LoVo (cell line): ENCODE data around the gene SELENOO.
"Not testable (repeated sequence)": the region's sequence is repeated elsewhere in the genome, so short reads cannot be mapped to it uniquely, and the experiment has no call there.

Experiments
- DNase-seq: peaks from one replicate; pipeline ENCODE4 v3.0.0-alpha.2; 2016; ENCODE audit warnings: low spot score

SELENOO gene

DNA sequence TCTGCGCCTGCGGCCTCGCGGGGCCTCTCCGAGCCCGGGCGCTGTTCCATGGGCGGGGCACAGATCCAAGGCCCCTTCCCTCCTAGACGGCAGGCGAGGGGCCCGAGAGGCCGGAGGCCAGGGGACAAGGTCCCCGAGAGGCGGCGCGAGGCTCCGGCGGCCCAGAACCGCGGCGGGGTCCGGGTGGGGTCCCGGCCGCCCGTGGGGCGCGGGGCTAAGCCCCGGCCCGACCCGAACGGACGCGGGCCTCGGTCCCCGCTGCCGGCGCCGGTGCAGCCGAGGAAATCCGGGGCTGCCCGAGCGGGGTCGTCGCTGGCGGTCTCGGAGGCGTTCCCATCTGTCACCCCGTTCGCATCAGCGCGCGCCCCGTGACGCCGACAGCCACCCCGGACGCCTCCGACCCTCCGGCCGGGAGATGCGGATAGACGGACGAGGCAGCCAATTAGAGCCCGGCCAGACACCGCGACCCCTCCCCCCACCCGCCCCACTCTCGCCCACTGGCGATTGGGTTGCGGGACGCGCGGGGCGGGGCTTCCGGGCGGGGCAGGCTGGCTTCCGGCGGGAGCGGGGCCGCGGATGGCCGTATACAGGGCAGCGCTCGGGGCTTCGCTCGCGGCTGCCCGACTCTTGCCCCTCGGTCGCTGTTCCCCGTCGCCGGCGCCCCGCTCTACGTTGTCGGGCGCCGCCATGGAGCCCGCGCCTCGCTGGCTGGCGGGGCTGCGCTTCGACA is at the start of gene SELENOO:
SELENOO (plus strand) TSS at position 551 of the 730 bp plus-strand sequence; CDS start at position 577, 26 bp downstream.
- DNase-seq: peak; percentile 88

DNA sequence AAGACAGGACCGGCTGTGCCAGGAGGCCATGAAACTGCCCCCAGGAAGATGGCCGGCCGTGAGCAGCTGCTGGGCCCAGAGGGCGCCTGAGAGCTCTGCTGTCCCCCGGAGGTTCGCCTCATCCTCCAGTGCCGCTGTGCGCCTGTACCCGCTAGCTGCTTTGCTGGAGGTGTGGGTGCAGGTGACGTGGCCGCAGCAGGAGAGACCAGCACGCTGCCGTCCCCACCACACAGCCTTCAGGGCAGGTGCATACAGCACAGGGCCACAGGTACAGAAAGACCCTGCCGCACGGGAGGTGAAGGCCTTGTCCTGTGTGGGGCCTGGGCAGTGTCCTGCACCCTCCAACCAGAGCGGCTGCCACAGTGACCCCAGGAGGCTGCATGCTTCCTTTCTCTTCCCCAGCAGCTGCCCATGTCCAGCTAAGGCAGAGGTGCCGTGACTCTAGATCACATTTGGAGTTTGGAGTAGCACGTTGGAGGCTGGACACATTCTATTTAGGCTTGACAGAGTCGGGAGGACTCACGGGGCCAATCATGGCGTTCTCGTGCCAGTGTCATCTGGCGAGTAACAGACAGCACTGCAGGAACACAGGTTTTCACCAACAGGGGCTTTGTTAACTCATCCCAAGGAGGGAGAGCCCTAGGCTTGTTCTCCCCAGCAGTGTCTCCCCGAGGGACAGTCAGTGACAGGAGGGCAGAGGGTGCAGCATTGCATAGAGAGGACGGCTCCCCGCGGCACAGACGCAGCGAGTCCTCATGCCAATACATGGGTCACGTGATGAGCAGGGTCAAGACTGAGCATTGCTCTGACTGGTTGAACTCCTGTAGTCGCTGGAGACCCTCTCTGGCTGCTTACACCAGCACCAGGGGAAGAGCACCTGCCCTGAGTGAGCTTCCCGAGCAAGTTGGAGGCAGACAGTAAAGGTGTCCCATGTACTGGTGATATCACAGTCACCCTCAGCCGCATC is 49.0 kb upstream of the SELENOO start:
- DNase-seq: no peak

- no peak for DNase-seq
These were observed 47.6 kb upstream of the SELENOO start for GRCh38 chr22:50153056-50153755.

GRCh38 chr22:50153756-50154140 is 47.1 kb upstream of the SELENOO start:
- DNase-seq: no peak

GRCh38 chr22:50157709-50158375 is 43.0 kb upstream of the SELENOO start:
- peak; percentile 45 for DNase-seq

DNA sequence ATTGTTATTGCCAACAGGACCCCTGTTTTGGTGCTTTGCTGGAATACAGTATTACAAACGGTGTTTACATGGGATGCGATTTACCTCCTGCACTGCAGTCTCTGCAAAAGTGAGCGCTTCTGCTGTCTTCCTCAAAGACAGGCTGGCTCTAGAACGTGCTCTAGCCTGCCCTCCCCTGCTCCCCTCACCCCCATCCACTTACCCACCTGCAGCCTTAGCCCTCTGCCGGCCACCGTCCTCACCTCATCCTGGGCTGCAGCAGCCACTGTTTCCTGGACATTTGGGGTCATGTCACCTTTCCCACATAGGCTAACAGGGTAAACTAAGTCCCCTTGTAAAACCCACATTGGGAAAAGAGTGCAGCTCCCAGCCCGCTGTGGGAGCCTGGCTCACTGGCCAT is 39.9 kb upstream of the SELENOO start:
- no peak for DNase-seq

DNA sequence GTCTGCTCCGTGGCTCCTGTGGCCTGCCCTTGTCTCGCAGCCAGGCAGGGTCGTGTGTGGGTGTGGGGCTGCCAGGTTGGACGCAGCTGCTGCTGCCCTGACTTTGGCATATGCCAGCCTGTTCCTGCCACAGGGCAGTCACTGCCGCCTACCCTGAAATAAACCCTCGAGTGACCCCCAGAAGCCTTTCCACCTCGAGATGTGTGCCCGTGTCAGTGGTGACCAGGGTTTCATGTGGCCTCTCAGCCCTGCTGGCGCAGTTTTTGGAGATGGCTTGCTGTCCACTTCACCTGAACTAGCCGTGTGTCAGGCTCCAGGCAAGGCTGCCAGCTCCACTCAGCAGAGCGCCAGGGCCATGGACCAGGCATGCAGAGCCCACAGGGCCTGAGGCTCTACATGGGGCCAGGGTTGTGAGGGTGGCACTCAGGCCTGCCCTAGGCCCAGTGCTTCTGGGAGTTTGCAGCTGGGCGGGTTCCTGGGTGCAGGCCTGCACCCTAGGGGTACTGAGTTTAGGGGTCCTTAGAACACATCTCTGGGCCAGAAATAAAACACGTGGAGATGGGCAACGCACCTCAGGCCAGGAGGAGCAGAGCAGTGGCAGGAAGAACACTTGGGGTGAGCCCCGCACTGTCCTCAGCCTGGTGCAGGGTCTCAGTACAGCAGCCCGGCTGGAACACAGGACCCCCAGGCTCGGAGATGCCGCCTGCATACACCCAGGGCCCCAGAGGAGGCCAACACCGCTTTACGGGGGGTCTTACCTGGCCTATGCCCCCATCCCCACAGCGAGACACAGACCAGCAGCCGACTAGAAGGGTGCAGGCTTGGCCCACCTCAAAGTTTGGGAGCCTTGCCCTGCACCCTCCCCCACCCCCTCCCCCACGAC is 39.1 kb upstream of the SELENOO start:
- DNase-seq: no peak

DNA sequence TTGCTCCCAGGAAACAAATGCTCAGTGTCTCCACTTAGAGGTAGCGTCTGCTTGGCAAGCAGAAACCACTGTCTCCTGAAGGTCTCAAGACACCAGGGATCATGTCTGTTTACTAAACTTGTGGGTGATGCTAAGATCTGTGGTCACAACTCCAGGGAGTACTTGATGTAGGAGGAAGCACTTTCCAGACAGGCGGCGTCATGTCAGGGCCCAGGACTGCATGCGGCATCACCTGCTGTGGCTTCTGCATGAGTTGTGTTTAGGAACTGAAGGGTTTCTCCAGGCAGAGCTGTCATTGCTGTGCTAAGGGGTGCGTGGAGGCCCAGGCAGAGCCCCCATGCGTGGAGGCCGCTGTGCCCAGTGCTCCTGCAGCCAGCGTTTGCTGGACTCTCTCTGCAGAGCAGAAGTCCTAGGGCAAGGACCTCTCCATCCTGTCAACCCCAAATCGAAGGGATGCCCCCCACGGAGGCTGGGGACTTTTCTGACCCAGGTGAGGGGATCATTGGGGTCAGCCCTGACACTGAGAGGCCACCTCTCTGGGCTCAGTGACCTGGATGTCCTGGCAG is 38.3 kb upstream of the SELENOO start:
- DNase-seq: no peak

- DNase-seq: no peak
These were observed 35.2 kb upstream of the SELENOO start for GRCh38 chr22:50165436-50166123.

- DNase-seq: no peak
These were observed 32.9 kb upstream of the SELENOO start for GRCh38 chr22:50167689-50168489.

DNA sequence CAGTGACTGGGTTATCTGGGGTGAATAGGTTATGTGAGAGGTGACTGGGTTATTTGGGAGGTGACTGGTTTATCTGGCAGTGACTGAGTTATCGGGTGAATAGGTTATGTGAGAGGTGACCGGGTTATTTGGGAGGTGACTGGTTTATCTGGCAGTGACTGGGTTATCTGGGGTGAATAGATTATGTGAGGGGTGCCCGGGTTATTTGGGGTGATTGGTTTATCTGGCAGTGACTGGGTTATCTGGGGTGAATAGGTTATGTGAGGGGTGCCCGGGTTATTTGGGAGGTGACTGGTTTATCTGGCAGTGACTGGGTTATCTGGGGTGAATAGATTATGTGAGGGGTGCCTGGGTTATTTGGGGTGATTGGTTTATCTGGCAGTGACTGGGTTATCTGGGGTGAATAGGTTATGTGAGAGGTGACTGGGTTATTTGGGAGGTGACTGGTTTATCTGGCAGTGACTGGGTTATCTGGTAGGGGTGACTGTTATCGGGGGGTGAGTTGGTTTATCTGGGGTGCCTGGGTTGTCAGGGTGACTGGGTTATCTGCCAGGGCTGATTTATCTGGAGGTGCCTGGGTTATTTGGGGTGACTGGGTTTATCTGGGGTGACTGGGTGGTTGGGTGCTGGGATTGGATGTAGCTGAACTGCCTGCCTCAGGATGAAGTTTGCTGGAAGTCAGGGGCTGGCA is 32.2 kb upstream of the SELENOO start:
- DNase-seq: not testable (repeated sequence)

DNA sequence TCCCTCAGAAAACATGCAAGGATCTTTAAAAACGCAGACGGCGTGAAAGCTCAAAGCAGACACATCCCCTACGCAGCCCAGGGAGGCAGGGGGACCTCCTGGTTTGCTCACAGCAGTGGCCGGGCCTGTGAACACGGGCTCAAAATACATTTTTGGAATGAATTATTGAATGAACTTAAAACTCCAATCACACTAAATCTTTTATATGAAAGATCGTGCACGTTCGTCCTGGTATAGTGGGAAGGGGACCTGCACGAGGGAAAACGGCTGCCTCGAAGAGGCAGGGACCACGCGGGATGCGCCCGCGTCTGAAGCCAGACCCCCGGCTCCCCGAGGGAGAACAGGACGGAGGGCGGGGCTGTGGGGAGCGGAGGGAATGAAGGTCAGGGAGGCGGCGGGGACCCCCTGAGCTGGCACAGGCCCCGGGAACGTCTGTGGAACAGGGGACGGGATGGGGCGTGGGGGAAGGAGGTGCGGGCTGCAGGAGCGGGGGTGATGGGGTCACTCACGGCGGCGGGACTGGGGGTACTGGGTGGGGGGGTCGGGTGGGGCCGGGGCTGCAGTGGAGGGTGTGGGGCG is 31.5 kb upstream of the SELENOO start:
- no peak for DNase-seq

- peak; percentile 53 for DNase-seq
These were observed 31.0 kb upstream of the SELENOO start for GRCh38 chr22:50169774-50170341.

DNA sequence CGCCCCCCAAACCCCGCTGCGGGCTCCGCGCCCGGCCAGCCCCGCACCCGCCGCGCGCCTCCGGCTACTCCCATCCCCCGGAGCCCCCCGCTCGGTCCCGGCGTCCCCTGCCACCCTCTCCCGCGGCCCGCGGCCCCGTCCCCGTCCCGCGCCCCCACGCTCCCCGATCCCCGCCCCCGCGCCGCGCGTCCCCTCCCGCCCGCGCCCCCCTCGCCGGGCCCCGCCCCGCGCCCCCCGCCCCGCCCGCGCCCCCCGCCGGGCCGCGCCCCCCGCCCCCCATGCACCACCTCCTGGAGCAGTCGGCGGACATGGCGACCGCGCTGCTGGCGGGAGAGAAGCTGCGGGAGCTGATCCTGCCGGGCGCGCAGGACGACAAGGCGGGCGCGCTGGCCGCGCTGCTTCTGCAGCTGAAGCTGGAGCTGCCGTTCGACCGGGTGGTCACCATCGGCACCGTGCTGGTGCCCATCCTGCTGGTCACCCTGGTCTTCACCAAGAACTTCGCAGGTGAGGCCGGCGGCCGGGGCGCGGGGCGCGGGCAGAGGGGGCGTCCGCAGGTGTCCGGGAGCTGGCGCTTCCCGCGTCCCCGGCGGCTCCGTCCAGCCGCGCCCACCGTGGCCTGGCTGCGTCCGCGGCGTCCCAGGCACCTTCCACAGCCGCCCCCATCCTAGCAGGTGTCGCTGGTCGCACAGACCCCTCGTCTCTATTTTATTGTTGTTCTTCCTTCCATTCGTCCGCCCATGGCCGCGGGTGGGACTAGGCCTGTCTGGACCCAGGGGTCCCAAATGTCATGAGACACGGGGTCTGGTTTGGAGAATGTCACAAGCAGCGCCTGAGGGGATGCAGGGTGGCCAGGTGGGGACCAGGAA is 30.1 kb upstream of the SELENOO start, which contains the start of gene PANX2:
PANX2 (plus strand) TSS at position 279 of the 866 bp plus-strand sequence; CDS start at position 279, 0 bp downstream.
- DNase-seq: no peak

GRCh38 chr22:50171319-50171964 is 29.4 kb upstream of the SELENOO start:
- DNase-seq: no peak

GRCh38 chr22:50171965-50172421 is 28.8 kb upstream of the SELENOO start:
- no peak for DNase-seq
